ENCODE data around the gene ALDH3B2.

The ALDH3B2 gene

DNA sequence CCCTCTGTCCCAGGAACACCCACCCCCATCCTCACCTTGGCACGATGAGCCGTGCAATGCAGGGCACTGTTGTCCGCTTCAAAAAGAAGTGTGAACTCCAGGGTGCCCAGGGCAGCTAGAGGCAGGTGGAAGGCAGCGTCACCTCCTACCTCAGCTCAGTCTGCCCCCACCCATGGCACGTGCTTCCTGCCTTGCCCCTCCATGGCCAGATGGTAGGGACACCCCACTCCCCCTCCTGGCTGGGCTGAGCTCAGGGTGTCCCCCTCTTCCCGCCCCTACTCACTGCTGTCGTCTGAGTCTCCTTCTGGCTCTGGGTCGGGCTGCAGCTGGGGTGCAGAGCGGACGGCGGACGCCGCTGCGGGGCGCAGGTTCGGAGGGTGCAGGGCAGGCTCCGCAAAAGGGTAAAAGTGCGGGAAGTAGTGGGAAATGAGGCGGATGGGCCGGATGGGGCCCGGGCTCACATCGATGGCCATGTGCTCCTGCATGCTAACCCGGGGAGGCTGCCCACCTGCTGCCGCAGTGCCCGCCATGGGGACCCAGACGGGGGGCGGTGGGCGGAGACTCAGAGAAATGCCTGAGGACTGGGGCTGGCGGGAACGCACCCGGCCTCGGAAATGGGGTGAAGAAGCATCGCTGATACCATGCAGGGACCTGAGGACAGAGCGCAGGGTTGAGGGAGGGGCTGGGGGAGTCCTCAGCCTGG lies 58.5 kb downstream of the ALDH3B2 start:
- DNase-seq (ENCODE audit: low spot score): no peak
- FAIRE-seq: no peak

DNA sequence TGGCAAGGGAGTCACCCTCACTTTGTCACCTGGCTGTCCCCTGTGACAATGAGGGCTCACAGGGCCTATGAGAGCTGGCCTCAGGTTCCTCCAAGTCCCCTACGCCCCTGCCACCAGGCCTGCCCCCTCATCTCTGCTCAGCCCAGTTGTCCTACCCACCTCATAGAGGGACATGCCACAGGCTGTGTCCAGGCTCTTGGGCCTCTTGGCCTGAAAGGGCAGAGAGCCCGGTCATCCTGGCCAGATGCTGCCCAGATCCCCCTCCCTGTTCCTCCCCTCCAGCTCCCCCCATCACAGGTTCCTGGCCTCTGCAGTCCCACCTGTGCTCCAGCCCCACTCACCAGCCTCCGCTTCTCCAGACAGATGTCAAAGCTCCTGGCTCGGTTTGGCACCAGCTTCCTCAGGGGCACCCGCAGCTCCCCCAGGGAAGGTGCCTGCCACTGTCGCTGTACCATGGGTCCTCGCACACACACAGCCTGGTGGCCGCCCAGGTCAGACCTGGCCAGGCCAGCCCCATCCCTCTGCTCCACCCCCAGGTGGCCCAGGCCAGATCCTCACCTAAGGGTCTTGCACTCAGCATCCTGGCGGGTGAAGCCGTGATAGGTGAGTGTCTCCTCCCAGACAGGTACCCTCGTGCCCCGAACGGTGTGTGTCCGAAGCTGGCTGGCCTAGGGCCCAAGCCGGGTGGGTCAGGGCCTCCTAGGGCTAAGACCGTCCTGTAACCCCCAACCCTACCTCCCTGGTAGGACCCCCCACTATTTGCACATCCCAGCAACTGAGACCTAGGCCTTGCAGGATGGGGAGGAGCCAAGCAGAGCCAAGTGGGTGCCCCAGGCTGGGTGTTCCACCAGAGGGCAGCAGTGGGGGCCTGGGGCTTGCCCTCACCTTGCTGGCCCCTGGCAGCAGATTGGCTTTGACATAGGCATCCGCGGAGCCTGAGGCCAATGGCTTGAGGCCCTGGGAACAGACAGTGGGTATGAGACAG lies 59.4 kb downstream of the ALDH3B2 start:
- DNase-seq (ENCODE audit: low spot score): peak; percentile 57
- no peak for FAIRE-seq

DNA sequence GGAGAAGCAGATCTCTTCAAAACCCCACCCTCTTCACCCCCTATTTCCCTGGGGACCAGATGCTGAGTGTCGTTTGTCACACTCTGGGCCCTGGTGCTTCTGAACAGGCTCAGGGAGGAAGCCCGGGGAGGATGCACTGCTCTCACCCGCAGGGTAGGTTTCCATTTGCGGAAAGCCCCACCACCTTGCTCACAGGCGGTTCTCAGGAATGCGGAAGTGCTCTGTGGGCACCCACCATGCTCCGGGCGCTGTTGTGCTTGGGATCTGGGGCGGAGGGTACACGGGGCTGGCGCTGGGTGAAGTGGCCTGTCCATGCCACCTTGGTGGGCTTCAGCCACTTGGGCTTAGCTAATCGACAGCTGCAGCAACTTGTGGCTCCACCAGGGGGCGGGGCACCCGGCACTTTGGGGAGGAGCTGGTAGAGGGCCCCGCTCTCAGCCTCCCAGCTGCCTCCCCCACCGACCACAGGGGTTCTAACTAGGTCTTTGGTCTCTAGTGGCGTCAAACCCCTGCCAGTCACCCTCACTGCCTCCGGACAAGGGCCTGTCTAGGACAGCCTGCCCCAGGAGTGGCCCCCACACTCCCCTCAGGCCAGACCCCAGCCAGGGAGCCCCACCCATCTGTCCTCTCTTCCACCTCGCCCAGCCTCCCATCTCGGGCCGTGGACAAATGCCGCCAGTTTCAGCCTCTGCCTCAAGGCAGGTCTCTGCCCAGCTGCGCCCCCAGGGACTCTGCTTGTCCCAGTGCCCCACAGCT lies 60.3 kb downstream of the ALDH3B2 start:
- peak; percentile 51 for DNase-seq (ENCODE audit: low spot score)
- no peak for FAIRE-seq

DNA sequence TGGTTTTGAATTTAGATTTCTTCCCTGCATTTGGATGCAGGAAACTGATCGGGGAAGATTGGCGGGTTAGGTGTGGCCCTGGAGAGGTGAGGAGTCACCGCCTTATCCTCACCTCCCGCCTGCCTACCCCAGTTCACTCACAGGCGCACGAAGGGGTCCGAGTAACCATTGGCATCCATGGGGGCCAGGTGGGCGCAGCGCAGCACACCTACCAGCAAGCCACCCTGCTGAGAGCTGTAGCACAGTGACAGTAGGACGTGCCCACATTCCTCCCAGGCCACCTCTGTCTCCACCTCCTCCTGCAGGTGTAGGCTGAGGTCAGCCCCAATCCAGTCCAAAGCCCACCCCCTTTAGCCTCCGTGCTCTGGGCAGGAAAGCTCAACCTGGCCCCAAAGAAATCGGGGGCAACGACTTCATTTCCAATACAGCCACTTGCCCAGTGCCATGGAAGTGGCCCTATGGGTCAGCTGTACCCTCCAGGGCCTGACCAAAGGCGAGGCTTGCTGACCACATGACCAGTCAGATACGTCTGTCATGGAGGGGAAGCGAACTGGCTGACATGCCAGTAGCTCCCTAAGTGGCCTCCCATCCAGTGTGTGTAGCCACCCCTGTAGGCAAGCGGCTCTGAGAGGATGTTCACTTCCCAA lies 61.0 kb downstream of the ALDH3B2 start:
- no peak for FAIRE-seq
- no peak for DNase-seq (ENCODE audit: low spot score)

DNA sequence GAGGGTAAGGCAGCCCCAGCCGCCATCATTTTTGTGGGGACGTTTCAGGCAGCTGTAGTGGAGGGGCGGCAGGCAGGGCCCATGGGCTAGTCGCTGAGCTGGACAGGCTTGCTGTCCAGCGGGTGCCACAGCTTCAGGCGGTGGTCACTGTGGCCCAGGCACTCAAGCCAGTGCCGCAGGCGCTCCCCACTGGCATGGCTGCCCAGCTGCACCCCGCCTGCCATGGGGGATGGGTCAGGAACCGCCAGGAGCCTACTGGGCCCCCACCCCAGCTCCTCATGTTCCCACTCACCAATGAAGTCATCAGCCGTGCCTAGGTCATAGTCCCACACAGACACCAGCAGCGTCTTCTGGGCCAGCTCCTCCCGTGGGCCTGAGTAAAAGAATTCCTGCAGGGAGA lies 61.7 kb downstream of the ALDH3B2 start:
- FAIRE-seq (no peak), DNase-seq (ENCODE audit: low spot score) (no peak)
